Esophagus muscularis mucosa (tissue), 4 donors: Measurements from ENCODE around the gene ETFB.

Experiments
- CTCF ChIP-seq, 3 experiments: fragments of 200-600 bp in 2 of 3; fragments of 450-650 bp in 1 of 3; sonication (generic) in 2 of 3; IDR thresholded peaks; one replicate each; pipeline ENCODE4 v1.5.1; 2017 to 2019; ENCODE audit warnings: antibody characterized with exemption in 3 of 3, mild to moderate bottlenecking in 2 of 3, moderate library complexity in 1 of 3
- EP300 ChIP-seq: sonication (generic); formaldehyde crosslinking; IDR thresholded peaks from one replicate; pipeline ENCODE4 v1.6.1; 2017; ENCODE audit warnings: antibody characterized with exemption
- POLR2A ChIP-seq: fragments of 450-650 bp; IDR thresholded peaks from one replicate; pipeline ENCODE4 v1.6.1; 2017; ENCODE audit warnings: antibody characterized with exemption, moderate library complexity, mild to moderate bottlenecking, low read depth
- POLR2AphosphoS5 ChIP-seq, 2 donors: sonication (generic); formaldehyde crosslinking; IDR thresholded peaks; one replicate each; pipeline ENCODE4 v1.6.1; 2017; ENCODE audit warnings: antibody characterized with exemption in 2 of 2

- TF ChIP-seq CTCF (IDR thresholded peaks at IDR 0.05) (no peak), POLR2AphosphoS5 (IDR thresholded peaks at IDR 0.05) (no peak), POLR2A (no peak), EP300 (no peak)
Observed at GRCh38 chr19:51319649-51320279, 46.4 kb downstream of the ETFB start.
